Renal pelvis (tissue), 4 donors: ENCODE data around the gene EPAS1. TPM values are rescaled to one million over a fixed set of nuclear protein-coding genes. Genes with fewer than 3 reads are reported as not detected.

Experiments
- DNase-seq: peaks from one replicate; pipeline ENCODE4 v3.0.0-alpha.2; 2013
- polyA plus RNA-seq, 3 donors: library from polyadenylated mRNA; unstranded; fragments of 120-200 nt; gene quantifications; one replicate each; pipeline ENCODE4 v1.2.1, GENCODE V29; 2013; ENCODE audit not compliant: insufficient read length in 3 of 3

EPAS1 gene
- polyA plus RNA-seq, 3 donors, result 35.5 to 48.6 (median 44.2) TPM

DNA sequence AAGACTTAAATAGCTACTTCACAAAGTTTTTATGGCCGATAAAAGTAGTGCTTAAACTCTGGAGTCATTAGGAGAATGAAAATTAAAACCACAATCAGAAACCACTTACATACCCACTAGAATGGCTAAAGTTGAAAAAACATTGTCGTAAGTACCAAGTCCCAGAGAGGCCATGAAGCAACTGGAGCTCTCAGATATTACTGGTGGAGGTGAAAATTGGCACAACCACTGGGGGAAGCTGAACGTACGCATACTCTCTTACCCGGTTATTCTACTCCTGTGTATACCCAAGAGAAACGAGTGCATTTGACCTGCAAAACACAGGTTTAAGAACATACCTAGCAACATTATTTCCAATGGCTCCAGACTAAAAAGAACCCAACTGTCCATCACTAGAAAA lies 105.7 kb downstream of the EPAS1 start:
- no peak for DNase-seq

DNA sequence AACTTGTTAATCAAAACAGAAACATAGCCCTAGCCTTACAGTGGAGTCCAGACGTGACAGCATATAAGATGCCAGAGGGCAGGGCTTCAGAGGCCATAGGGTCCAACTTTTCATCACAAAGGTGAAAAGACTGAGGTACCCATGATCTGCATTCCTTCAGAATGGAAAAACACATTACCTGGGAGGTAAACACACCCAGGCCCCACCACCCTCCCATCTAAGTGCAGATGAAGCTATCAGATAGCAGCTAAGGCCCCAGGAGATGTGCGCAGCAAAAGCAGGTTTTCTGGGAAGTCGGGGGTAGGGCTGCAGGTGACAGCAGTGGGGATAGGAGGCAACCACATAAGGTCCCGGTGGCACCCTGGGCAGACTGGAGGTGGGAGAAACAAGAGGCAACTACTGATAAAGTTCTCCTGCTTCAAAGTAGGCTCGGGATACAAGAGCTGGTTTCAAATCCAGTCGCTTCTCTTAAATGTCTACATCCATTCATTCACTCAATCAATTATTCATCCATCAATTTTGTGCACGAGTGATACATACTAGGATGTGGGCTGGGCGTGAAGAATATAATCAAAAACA lies 107.1 kb downstream of the EPAS1 start:
- no peak for DNase-seq

DNA sequence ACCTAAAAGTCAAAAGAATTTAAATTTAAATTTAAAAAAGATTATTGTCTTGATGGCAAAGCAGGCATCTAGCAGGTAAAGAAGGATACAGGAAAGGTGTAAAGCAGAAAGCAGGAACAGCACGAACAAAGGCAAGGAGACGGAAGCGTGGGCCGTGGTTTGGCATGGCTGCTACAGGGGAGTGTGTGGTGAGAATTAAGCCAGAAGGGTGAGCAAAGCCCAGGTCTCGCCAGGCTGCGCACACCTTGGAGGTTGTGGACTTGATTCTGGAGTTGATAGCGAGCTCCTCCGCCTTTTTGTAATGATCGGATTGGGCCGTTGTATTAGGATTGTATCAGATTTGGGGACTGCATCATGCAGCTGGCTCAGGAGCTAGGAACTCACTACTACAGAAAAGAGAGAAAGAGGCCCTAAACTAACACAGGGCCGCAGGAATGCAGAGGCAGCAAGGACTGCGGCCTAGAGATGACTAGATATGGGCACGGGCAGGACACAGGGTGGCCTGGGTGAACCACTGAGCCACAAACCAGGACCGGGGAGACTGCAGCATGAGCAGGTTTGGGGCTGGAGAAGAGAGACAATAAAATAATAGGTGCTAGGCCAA lies 110.7 kb downstream of the EPAS1 start:
- DNase-seq, result no peak

DNA sequence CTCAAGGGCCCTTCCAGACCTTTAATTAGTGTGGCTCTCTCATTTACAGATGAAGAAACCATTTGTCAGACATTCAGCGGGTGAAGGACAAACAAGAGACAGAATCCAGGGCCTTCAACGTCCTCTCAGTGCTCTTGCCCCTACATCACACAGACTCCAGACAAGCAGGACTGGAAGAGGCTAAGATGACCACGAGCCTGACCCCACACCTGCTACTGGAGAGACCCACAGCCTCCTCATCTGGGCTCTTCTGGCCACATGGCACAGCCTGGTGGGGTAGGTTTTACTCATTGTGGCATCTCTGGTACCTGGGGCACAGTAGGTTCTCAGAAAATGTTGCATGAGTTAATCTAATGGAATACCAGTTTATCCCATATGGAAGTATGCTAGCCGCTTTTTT lies 112.5 kb downstream of the EPAS1 start:
- DNase-seq, result no peak

DNA sequence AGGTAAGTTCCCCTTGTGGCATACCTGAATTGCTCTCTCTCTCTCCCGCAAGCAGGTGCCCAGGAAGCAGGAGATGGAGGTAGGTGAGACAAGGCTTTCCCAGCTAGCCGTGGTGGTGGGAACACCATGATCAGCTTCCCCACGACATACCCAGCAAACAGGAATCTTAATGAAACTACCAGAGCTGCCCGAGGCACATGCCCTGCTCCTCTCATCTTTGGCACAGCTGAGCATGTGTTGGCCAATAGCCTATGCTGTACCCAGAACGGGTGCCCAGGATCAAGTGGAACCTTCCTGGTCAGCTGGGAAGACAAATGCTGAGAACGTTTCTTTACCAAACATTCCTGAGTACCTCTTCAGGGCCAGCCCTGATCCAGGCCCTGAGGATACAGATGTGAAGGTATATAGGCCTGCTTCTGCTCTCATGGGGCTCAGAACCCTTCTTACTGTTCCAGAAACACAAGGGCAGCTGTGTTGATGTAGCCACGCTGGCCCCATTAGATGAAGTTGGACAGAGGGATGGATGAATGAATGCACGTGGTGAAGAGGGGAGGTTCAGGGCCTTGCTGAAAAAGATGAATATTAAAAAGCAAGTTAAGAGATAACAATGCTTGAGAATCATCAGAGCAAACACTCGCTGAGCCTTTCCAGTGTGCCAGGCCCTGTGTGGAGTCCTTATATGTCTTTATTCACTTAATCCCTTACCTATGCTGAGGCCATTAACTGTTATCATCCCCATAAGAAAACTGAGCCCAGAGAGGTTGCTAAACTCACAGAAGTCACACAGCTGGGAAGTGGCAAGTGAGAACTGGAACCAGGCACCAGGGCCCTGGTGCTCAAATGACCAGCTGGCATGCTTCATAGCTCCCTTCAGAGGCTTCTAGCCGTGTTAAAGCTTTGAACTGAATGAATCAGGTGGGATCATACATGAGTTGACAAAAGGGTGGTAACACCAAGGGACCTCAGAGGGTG lies 113.4 kb downstream of the EPAS1 start:
- DNase-seq, result no peak

DNA sequence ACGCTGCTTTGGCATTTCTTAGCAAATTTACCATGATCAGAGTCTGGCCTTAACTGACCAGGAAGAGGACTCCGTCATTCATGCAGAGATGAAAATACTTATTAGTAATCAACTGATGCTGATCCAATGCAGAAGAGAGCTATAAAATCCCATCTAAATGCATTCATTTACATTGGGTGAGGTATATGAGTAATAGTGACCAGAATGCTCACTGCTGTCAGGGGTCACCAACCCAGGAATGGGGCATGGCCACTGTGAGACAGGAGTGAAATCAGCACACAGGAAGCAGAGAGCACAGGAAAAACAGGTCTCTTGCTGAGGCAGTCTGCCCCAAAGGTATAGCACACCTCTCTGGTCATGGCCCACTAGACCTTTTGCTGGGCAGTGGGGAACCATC lies 114.0 kb downstream of the EPAS1 start:
- no peak for DNase-seq

DNA sequence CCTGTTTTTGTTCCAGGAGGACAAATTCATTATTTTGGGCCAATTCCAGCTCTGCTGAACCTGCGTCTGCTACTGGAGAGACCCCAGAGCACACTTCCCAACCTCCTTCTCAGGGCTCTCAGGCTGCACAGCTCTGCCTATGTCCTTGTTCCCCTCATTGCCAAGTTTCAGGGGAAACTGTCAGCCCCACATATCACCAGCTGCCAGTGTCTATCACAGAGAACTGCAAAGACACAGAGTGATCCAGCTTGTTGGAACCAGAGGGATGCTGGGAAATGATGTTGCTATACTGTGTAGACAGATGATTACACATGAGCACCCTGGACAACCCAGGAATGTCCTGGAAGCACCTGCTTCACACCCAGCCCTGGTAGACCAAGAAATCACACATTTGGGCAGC lies 114.8 kb downstream of the EPAS1 start:
- DNase-seq, result no peak

DNA sequence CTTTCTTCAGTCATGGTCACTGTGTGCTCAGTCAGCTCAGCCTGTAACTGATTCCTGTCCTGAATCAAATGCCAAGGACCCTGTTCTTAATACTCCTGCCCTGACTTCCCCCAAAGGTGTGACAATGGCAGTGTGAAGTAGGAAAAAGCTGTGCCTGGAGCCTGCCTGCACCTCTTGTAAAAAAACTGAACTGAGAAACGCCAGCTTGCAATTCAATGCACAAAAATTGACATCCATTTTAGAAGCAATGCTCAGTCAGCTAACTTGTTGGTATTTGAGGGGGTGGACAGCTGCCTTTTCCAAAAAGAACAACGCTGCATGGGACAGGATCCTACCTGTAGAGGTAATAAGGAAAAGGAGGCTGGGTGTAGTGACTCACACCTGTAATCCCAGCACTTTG lies 115.9 kb downstream of the EPAS1 start:
- no peak for DNase-seq

DNA sequence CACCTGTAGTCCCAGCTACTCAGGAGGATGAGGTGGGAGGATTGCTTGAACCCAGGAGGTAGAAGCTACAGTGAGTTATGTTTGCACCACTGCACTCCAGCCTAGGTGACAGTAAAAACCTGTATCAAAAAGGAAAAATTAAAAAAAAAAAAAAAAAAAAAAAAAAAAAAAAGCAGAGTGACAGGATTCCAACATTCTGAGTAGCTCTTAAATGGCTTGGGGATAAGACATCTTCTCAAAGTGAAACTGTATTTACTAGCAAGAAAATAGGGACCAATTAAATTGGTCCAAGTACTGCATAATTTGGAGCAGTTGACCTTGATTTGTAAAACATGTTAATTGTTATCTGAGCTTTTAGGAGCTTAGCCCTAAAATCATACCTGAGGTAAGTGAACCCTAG lies 116.4 kb downstream of the EPAS1 start:
- DNase-seq, result no peak

DNA sequence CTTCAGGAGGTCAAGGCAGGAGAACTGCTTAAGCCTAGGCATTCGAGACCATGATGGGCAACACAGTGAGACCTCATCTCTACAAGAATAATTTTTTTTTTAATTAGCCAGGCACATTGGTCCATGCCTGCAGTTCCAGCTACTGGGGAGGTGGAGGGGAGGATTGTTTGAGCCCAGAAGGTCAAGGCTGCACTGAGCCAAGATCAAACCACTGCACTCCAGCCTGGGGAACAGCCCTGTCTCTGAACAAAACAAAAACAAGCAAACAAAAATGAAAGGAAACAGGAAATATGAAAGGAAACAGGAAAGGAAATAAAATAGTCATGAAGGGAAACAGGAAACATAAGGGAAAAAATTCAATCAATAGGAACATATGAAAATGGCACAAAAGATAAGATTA lies 117.5 kb downstream of the EPAS1 start:
- DNase-seq, result no peak

DNA sequence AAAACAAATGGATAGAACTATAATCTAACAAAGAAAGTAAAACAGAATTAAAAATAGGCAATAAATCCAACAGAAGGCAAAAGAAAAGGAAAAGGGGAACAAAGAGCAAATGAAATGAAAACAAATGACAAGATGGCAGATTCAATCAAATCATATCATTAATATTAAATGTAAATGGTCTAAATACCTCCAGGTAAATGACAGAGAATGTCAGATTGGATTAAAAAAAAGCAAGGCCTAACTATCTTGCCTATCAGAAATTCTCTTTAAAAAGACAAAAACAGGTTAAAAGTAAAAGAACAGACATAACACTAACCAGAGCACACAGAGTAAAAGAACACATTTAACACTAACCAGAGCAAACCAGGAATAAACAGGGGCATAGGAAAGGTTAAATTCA lies 119.1 kb downstream of the EPAS1 start:
- no peak for DNase-seq

DNA sequence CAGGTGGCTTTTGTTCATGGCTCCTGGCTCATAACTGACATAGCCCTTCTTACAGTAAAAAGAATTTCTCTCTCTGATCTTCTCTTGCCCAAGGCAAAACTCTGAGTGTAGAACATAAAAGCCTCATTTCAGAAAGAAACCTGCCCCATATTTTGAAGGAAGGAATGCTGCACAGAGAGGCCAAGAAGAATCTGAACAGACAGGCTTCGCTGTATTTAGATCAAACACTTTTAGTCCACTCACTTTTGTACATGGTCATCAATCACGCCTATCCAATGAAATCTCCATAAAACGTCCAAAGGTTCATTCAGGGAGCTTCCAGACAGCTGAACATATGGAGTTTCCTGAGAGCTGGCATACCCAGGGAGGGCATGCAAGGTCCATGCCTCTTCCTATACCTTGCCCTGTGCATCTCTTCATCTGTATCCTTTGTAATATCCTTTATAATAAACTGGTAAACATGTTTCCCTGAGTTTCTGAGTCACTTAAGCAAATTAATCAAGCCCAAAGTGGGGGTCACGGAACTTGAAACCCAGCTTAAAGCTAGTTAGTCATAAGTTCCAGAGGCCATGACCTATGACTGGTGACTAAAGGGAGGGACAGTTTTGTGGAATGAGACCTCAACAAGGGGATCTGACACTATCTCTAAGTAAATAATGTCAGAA lies 119.7 kb downstream of the EPAS1 start:
- no peak for DNase-seq

DNA sequence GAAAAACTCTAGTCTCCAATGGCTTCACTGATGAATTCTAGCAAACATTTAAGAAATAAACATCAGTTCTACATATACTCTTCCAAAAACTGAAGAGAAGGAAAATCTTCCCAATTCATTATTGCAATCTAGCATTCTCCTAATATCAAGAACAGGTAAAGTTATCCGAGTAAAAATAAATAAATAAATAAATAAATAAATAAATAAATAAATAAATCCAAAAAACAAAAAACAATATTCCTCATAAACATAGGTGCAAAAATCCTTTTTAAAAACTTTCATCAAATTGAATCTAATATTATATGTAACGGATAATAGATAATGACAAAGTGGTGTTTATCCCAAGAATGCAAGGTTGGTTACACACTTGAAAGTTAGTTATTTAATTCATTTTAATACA lies 123.7 kb downstream of the EPAS1 start:
- DNase-seq, result no peak

DNA sequence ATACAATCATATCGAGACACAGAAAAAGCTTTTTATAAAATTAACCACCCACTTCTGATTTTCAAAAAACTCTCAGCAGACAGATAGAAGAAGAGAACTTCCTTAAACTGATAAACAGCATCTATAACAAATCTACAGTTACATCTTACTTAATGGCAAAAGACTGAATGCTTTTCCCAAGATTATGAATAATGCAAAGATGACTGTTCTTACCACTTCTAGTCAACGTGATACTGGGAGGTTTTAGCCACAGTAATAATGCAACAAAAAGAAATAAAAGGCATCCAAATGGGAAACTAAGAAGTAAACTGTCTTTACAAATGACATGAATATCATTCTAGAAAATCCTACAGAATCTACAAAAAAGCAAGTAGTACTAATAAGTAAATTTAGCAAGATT lies 124.2 kb downstream of the EPAS1 start:
- no peak for DNase-seq

DNA sequence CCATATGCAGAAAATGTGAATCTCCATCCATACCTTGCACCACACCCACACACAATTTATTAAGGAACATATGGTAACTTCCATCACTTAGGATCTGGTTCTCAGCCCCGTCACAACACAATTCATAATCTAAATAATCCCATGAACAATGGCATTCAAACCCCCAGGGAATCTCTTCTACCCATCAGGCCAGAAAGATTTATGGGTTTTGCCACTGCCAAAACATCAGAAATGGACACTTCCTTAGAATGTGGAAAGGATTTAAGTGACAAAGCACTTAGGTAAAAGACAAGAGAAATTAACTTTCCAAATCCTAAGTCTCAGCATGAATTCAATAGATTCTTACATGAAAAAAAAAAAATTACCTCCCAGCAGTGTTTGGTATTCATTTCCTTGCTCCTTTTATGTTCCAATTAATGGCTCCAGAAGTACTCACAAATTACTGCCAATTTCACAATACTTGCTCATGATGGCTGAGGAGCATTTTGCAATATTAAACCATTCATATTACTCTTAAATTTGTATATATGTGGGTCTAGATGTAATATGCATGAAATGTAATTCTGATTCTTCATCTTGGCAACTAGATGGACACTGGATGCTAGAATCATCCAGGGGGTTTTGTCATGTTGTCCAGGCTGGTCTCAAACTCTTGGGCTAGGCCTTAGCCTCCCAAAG lies 125.6 kb downstream of the EPAS1 start:
- no peak for DNase-seq

DNA sequence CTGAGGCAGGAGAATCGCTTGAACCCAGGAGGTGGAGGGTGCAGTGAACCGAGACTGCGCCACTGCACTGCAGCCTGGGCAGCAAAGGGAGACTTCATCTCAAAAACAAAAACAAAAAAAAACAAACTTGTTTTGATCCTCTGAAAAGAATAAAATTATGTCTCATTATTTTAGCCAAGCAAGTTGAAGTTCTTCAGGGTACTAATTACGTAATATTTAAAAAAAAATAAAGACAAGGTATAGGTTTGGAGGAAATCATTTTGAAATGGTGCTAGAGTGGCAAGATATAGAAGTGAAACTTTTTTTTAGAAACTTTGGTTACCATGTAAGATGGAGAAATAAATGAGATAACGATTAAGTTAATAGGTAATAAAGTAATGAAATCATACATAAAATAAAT lies 127.7 kb downstream of the EPAS1 start:
- DNase-seq, result no peak

DNA sequence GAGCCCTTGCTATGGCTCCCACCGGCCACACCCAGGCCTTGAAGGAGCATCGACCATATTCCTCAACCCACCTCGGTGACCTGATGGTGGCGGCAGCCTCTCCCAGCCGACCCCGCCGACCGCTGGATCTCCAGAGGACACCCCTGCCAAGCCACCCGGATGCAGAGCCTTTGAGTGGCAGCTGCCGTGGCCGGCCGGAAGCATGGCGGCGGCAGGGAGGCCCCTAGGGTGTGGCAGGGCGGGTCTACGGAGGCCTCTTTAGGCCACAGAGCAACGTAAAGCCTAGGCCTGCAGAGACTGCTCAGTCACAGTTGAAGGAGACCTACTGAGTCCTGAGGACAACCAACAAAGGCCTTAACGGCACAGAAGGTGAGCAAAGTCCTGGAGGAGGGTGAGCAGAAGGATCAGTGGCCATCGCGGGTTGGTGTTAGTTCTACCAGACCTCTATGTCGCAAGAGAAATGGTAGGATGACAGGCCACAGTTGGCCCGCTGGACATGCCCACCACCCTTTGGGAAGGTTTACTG lies 131.8 kb downstream of the EPAS1 start:
- no peak for DNase-seq

DNA sequence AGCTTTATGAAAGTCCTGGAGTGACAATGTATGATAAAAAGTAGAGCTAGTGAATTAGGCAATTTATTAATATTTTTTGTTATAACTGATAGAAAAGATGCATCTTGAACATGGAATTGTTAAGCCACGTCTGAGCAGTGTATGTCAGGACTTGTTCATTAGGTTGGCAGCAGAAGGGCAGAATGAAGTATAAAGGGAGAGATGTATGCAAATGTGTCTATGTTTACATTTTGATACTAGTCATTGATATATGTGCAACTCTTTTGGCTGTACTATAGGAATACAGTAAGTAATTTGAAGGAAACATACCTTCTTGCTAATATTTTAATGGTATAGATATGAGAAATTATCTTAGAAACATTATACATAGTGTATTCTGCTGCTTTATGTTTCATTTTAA lies 133.2 kb downstream of the EPAS1 start:
- DNase-seq, result no peak

DNA sequence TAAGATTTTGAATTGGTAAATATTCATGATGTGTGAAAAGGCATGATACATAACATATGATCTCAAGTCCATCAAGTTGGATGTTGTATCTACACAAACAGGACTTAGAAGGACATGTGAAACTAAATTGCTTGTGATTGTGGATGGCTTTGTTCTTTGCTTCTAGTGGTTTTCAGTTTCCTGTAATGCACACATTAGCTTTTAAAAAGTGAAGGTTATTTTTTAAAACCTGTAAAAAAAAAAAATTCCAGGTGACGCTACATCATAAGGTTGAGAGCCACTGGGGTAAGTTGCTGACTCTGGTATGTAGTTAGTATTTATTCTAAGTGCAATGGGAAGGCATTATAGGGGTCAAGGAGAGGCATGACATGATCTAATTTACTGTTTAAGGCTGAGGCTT lies 133.8 kb downstream of the EPAS1 start:
- DNase-seq, result no peak

DNA sequence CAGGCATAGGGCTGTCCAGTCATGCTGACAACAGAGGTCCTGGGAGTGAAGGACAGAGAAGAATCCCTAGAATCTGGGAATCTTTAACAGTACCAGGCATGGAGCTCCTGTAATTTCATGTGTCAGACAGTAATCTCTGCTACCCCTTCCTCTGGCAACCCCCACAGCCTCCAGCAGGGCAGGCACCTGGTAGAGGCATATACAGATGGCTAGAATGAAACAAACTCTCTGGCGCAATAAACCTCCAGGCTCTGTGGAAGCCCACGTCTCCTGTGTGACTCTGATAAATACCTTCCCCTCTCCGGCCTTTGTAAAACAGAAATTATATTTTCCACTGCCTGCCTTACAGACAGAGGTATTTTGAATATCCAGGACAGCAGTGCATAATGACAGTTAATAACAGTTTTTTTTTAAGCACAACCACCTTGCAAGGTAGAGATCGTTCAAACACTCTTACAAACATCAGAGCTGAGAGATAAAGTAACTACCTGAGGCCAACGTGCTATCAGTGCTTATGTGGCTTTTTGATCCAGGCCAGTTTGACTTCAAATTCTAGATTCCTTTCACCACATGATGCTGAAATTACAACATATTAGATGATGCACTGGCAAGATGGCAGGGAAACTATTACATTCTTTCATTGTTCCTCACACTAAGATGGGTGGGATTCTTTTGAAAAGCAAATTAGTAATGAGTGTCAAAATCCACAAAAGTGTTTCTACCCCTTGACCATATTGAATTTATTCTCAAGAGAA lies 134.5 kb downstream of the EPAS1 start:
- DNase-seq, result no peak

DNA sequence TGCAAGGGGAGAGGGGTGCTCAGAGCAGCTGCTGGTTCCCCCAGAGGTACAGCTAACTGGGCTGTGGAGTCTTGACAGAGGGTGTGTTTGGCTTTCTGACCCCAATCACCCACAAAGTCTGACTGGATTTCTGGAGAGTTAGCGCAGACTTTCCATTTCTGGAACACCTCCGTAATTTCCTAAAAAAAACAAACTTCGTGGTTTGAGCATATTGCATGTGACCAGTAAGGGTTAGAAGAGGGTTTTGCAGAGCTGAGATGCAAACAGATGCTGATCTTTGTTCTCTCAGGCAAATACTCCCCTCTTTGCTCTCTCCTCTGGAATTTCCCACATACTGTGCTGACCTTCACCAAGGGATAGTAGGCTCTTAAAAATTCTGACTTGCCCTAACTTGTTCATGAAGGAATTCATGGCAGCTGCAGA lies 137.7 kb downstream of the EPAS1 start:
- DNase-seq, result no peak
